OCI-LY3 (cell line): ENCODE measurements around the gene CTNNBL1.

Experiments
- EZH2phosphoT487 ChIP-seq: fragments of 200-600 bp; shearing (Covaris generic); IDR thresholded peaks from 2 replicates; pipeline ENCODE4 v1.6.1; 2018; ENCODE audit warnings: antibody characterized with exemption, mixed run types, low read depth
- TF ChIP-seq, protein P1 (sequence below): fragments of 200-600, 300-600 bp; sonication (generic); IDR thresholded peaks from 2 replicates; pipeline ENCODE4 v1.5.1; 2014; ENCODE audit warnings: antibody characterized with exemption, low read length, low read depth

DNA sequence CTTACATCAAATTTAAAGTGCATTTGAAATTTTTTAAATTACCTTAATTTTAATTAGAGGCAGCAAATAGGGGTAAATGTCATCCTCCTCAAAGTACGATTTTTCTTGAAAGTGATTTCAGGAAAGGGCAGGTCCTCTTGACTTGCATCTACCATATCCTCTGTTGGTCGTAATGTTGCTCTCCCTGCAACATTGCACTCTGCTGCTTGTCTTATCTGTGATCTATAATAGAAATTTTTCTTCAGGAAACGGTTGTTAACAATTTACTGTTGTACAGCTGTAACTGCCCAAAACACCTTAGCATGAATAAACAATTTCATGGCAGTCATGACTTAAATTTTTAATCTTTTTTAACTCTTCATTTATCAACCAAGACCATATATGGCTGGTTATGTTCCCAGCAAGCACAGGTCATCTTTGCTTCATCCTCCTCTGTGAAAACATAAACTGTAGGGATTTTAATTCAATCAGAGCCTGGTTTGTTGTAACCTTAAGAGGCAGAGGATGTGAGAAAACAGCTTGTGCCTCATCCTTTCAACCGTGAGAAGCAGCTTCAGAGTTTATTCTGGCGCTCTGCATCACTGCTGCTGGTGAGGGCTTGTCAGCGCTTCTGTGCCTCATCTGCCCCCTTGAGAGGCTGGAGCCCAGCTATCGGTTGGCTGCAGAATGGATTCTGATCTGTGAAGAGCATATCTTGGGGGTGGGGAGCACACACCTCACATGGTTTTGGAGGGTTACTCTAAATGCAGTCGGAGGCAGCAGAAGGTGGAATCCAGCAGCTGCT is 56.0 kb downstream of the CTNNBL1 start:
- TF ChIP-seq, protein P1, sequence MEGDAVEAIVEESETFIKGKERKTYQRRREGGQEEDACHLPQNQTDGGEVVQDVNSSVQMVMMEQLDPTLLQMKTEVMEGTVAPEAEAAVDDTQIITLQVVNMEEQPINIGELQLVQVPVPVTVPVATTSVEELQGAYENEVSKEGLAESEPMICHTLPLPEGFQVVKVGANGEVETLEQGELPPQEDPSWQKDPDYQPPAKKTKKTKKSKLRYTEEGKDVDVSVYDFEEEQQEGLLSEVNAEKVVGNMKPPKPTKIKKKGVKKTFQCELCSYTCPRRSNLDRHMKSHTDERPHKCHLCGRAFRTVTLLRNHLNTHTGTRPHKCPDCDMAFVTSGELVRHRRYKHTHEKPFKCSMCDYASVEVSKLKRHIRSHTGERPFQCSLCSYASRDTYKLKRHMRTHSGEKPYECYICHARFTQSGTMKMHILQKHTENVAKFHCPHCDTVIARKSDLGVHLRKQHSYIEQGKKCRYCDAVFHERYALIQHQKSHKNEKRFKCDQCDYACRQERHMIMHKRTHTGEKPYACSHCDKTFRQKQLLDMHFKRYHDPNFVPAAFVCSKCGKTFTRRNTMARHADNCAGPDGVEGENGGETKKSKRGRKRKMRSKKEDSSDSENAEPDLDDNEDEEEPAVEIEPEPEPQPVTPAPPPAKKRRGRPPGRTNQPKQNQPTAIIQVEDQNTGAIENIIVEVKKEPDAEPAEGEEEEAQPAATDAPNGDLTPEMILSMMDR = no peak
- no peak for TF ChIP-seq EZH2phosphoT487
